ENCODE results near the gene CAND1. TPM values are rescaled to one million over a fixed set of nuclear protein-coding genes. Genes with fewer than 3 reads are reported as not detected.

Gene CAND1
- total RNA-seq, 1 experiment from 2014 or later, result 160 TPM

DNA sequence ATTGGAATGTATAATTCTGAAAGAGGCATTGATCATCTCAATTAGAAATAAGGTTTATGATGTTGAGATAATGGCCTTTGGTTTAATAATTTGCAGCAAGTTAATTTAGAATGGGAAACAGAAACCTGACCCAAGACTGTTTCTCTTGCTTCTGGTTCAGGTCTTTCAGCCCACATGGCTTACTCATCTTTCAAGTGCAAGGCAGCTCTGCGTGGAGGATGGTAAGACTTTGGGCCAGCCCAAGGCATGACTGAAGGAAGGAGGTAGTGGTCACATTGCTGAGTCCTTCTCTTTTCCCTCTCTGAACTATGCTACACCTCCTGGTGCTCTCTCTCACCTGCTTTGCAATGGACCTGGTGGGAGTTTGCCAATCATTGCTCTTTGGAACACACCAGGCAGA, 98.7 kb downstream of the CAND1 start:
- Mint-ChIP-seq H3K27me3 (ENCODE audit: insufficient read depth, unreplicated experiment) (no peaks in the 10 kb centered on the region), H3K9me3 (ENCODE audit: unreplicated experiment) (no peaks in the 10 kb centered on the region), H3K4me3 (ENCODE audit: unreplicated experiment) (no peak overlapping the region), H3K36me3 (ENCODE audit: insufficient read depth, unreplicated experiment) (no peaks in the 10 kb centered on the region), H3K27ac (ENCODE audit: low read depth, unreplicated experiment) (no peak overlapping the region), H3K4me1 (ENCODE audit: insufficient read depth, unreplicated experiment) (no peaks in the 10 kb centered on the region)
- intact Hi-C loops (cut with micrococcal nuclease), result no loop called here
- TF ChIP-seq, protein P1, sequence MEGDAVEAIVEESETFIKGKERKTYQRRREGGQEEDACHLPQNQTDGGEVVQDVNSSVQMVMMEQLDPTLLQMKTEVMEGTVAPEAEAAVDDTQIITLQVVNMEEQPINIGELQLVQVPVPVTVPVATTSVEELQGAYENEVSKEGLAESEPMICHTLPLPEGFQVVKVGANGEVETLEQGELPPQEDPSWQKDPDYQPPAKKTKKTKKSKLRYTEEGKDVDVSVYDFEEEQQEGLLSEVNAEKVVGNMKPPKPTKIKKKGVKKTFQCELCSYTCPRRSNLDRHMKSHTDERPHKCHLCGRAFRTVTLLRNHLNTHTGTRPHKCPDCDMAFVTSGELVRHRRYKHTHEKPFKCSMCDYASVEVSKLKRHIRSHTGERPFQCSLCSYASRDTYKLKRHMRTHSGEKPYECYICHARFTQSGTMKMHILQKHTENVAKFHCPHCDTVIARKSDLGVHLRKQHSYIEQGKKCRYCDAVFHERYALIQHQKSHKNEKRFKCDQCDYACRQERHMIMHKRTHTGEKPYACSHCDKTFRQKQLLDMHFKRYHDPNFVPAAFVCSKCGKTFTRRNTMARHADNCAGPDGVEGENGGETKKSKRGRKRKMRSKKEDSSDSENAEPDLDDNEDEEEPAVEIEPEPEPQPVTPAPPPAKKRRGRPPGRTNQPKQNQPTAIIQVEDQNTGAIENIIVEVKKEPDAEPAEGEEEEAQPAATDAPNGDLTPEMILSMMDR (IDR thresholded peaks at IDR 0.05; ENCODE audit: unreplicated experiment), result no peak
- BruUV-seq (replicated peaks), result no TSS peak
- DNase-seq (ENCODE audit: unreplicated experiment), result no peak
- ChIA-PET CTCF (interaction anchor here (1.9 kb wide), 1 partner anchor 12 kb away, joined by 7 read pairs; no protein-coding TSS in a partner anchor), POLR2A (no interaction called here)
